K562 (cell line): ENCODE measurements around the gene SPAM1. TPM values are rescaled to one million over a fixed set of nuclear protein-coding genes. Genes with fewer than 3 reads are reported as not detected.

Source experiments
- ATAC-seq: fragments of 200-7000 bp; cut with Tn5 transposase; 3 replicates; pipeline ENCODE4 v1.9.1; 2020; ENCODE audit warnings: moderate library complexity
- BruUV-seq: library from RNA; stranded (reverse); fragments of 400-500 nt; replicated peaks from 2 replicates; lab custom pipeline; 2021; lab: Mats Ljungman, UMichigan
- CTCF ChIA-PET: fragments of 300-600 bp; formaldehyde crosslinking; extraction: SDS; loops from one replicate; lab custom pipeline; 2021; ENCODE audit warnings: low intra/inter-chr PET ratio; lab: Yijun Ruan, JAX
- POLR2A ChIA-PET: fragments of 300-600, 350-650 bp; sonication (Branson Sonifier 250); formaldehyde crosslinking; extraction: SDS; loops from one replicate; lab custom pipeline; 2021; ENCODE audit warnings: antibody characterized with exemption, inconsistent platforms; lab: Yijun Ruan, JAX
- DNase-seq, 4 experiments: peaks; one replicate each; pipeline versions ENCODE4 v3.0.0 to v3.0.0-alpha.2; 2011 to 2018; ENCODE audit warnings: low spot score in 3 of 4, mixed read lengths in 3 of 4; ENCODE audit errors: extremely low read depth in 1 of 4
- FAIRE-seq: peaks from 2 replicates; lab custom pipeline; 2011; peaks lifted over from hg19 to GRCh38; lab: Jason Lieb, UNC
- H2AFZ ChIP-seq: 2 replicates; pipeline ENCODE4 v1.6.0; 2011; ENCODE audit warnings: low read depth, low read length, control low read depth, inconsistent platforms
- H3K27ac ChIP-seq: fragments of 200-600 bp; 3 replicates; pipeline ENCODE4 v1.8.0; 2011; ENCODE audit warnings: low read depth, mild to moderate bottlenecking, control low read depth, inconsistent platforms, low read length, moderate library complexity, mixed read lengths; ENCODE audit errors: extremely low read depth
- H3K27me3 ChIP-seq, 2 experiments: fragments of 300-600 bp in 1 of 2; 2 replicates in 1 of 2; 3 replicates in 1 of 2; pipeline versions ENCODE4 v1.6.0 to v1.8.0; 2011; ENCODE audit warnings: inconsistent platforms in 2 of 2, low read length in 2 of 2, mild to moderate bottlenecking in 1 of 2, mixed read lengths in 1 of 2, moderate library complexity in 1 of 2; ENCODE audit not compliant: control insufficient read depth in 2 of 2, insufficient read depth in 2 of 2
- H3K36me3 ChIP-seq: fragments of 300-600 bp; 3 replicates; pipeline ENCODE4 v1.8.0; 2011; ENCODE audit warnings: mild to moderate bottlenecking, low read length, inconsistent platforms; ENCODE audit not compliant: control insufficient read depth, insufficient read depth
- H3K4me1 ChIP-seq, 2 experiments: fragments of 200-600 bp in 1 of 2; replicated peaks in 1 of 2; 2 replicates in 1 of 2; 3 replicates in 1 of 2; pipeline versions ENCODE4 v1.5.1 to v1.8.0; 2011; ENCODE audit warnings: inconsistent platforms in 2 of 2, low read length in 2 of 2, mild to moderate bottlenecking in 1 of 2, mixed read lengths in 1 of 2, moderate library complexity in 1 of 2; ENCODE audit not compliant: control insufficient read depth in 2 of 2, insufficient read depth in 2 of 2
- H3K4me2 ChIP-seq: 2 replicates; pipeline ENCODE4 v1.6.1; 2011; ENCODE audit warnings: low read length, control low read depth, inconsistent platforms, mixed read lengths; ENCODE audit not compliant: insufficient read depth
- H3K4me3 ChIP-seq: fragments of 200-600 bp; sonication (generic), shearing (Covaris generic); 2 replicates; pipeline ENCODE4 v1.5.1; 2016; ENCODE audit warnings: control low read depth, inconsistent platforms
- H3K79me2 ChIP-seq: fragments of 200-600 bp; 3 replicates; pipeline ENCODE4 v1.8.0; 2011; ENCODE audit warnings: low read length, inconsistent platforms; ENCODE audit not compliant: control insufficient read depth, insufficient read depth
- H3K9ac ChIP-seq, 2 experiments: 2 replicates each; pipeline versions ENCODE4 v1.6.0 to v1.6.1; 2011; ENCODE audit warnings: low read depth in 2 of 2, low read length in 2 of 2, control low read depth in 1 of 2, inconsistent platforms in 1 of 2, mild to moderate bottlenecking in 1 of 2, mixed read lengths in 1 of 2; ENCODE audit not compliant: insufficient read depth in 1 of 2
- H3K9me1 ChIP-seq: one replicate; pipeline ENCODE4 v1.6.0; 2011; ENCODE audit warnings: inconsistent platforms, mild to moderate bottlenecking, low read length, moderate library complexity; ENCODE audit not compliant: control insufficient read depth, insufficient read depth
- H3K9me3 ChIP-seq: replicated peaks from 2 replicates; pipeline ENCODE4 v1.5.1; 2011; ENCODE audit warnings: low read depth, low read length, inconsistent platforms; ENCODE audit not compliant: control insufficient read depth, insufficient read depth
- H4K20me1 ChIP-seq: replicated peaks from 2 replicates; pipeline ENCODE4 v1.6.1; 2011; ENCODE audit warnings: low read length, inconsistent platforms, mixed read lengths; ENCODE audit not compliant: control insufficient read depth, insufficient read depth
- CHD2 ChIP-seq: IDR thresholded peaks from 2 replicates; pipeline ENCODE4 v1.6.1; 2011; ENCODE audit warnings: low read depth, low read length
- HIVEP1 ChIP-seq: fragments of 250-450 bp; sonication (Bioruptor Pico); IDR thresholded peaks from 2 replicates; pipeline ENCODE4 v1.4.0; 2020; ENCODE audit warnings: mild to moderate bottlenecking
- PHB2 ChIP-seq: fragments of 450-650 bp; IDR thresholded peaks from 2 replicates; pipeline ENCODE4 v1.6.1; 2017; ENCODE audit warnings: low read depth
- RBM14 ChIP-seq: fragments of 200-400 bp; formaldehyde crosslinking; IDR thresholded peaks from 2 replicates; pipeline ENCODE4 v1.6.1; 2018; ENCODE audit warnings: low read depth, mild to moderate bottlenecking, low read length, moderate library complexity, borderline replicate concordance; ENCODE audit not compliant: insufficient read depth
- ZNF121 ChIP-seq: sonication (generic); formaldehyde crosslinking; conservative IDR thresholded peaks from 2 replicates; pipeline ENCODE4 v1.8.0; 2022; ENCODE audit warnings: missing genetic modification reagents
- ZZZ3 ChIP-seq: fragments of 450-650 bp; IDR thresholded peaks from 2 replicates; pipeline ENCODE4 v1.6.1; 2016; ENCODE audit warnings: antibody characterized with exemption, mild to moderate bottlenecking, moderate library complexity
- in situ Hi-C: fragments of 300-500 bp; cut with MboI; formaldehyde crosslinking; loops from 4 replicates; pipeline ENCODE4 v1.15.0; 2018; ENCODE audit warnings: inconsistent platforms, mixed read lengths
- intact Hi-C: fragments of 100-400 bp; cut with micrococcal nuclease; formaldehyde crosslinking; loops from 2 replicates; pipeline ENCODE4 v1.14.2; 2022
- polyA plus RNA-seq, 8 experiments: library from polyadenylated mRNA; depleted of rRNA in 4 of 8; stranded (reverse) in 5 of 8; unstranded in 3 of 8; fragments of >200 nt; fragmentation: Nextera tagmentation in 2 of 8; fragmentation: Illumina TruSeq in 1 of 8; extraction: Ambion mirVana in 2 of 8; extraction: Trizol in 1 of 8; gene quantifications; 2 replicates each; pipeline versions ENCODE4 v1.2.1 to v1.2.3, GENCODE V29; 2011 to 2014; ENCODE audit warnings: inconsistent platforms in 1 of 8, missing spikeins in 1 of 8
- total RNA-seq, 7 experiments: library from RNA; depleted of rRNA in 6 of 7; stranded (reverse); fragments of >200 nt in 6 of 7; fragmentation: Illumina TruSeq in 2 of 7; extraction: Trizol in 2 of 7; gene quantifications; 2 replicates each; pipeline versions ENCODE4 v1.2.1 to v1.2.3, GENCODE V29; 2011 to 2021; ENCODE audit warnings: low replicate concordance in 1 of 7
- TF ChIP-seq, protein P1 (sequence below), 2 experiments: fragments of 150-350 bp in 1 of 2; IDR thresholded peaks; 2 replicates each; pipeline ENCODE4 v1.6.1; 2012 to 2016; ENCODE audit warnings: low read depth in 2 of 2, low read length in 2 of 2, mild to moderate bottlenecking in 1 of 2, moderate library complexity in 1 of 2
- TF ChIP-seq, protein P2 (sequence below): sonication (generic); formaldehyde crosslinking; IDR thresholded peaks from 2 replicates; pipeline ENCODE4 v1.8.0; 2023; ENCODE audit warnings: mild to moderate bottlenecking, missing genetic modification reagents

SPAM1 gene
- total and polyA plus RNA-seq, 9 of the 15 experiments (the other 6 are each of a cell fraction or from before 2014, with no cell fraction given), result not detected

- no peak for TF ChIP-seq ZZZ3
- TF ChIP-seq PHB2, result no peak
- TF ChIP-seq, protein P1, sequence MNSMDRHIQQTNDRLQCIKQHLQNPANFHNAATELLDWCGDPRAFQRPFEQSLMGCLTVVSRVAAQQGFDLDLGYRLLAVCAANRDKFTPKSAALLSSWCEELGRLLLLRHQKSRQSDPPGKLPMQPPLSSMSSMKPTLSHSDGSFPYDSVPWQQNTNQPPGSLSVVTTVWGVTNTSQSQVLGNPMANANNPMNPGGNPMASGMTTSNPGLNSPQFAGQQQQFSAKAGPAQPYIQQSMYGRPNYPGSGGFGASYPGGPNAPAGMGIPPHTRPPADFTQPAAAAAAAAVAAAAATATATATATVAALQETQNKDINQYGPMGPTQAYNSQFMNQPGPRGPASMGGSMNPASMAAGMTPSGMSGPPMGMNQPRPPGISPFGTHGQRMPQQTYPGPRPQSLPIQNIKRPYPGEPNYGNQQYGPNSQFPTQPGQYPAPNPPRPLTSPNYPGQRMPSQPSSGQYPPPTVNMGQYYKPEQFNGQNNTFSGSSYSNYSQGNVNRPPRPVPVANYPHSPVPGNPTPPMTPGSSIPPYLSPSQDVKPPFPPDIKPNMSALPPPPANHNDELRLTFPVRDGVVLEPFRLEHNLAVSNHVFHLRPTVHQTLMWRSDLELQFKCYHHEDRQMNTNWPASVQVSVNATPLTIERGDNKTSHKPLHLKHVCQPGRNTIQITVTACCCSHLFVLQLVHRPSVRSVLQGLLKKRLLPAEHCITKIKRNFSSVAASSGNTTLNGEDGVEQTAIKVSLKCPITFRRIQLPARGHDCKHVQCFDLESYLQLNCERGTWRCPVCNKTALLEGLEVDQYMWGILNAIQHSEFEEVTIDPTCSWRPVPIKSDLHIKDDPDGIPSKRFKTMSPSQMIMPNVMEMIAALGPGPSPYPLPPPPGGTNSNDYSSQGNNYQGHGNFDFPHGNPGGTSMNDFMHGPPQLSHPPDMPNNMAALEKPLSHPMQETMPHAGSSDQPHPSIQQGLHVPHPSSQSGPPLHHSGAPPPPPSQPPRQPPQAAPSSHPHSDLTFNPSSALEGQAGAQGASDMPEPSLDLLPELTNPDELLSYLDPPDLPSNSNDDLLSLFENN (IDR thresholded peaks at IDR 0.05; ENCODE audit: low read depth in 2 of 2, low read length in 2 of 2), result no peak
- TF ChIP-seq ZNF121 (CRISPR knock-in tag), result no peak
- no peak for TF ChIP-seq CHD2
- TF ChIP-seq RBM14, result no peak
- TF ChIP-seq, protein P2, sequence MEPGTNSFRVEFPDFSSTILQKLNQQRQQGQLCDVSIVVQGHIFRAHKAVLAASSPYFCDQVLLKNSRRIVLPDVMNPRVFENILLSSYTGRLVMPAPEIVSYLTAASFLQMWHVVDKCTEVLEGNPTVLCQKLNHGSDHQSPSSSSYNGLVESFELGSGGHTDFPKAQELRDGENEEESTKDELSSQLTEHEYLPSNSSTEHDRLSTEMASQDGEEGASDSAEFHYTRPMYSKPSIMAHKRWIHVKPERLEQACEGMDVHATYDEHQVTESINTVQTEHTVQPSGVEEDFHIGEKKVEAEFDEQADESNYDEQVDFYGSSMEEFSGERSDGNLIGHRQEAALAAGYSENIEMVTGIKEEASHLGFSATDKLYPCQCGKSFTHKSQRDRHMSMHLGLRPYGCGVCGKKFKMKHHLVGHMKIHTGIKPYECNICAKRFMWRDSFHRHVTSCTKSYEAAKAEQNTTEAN (CRISPR knock-in tag), result no peak
- no peak for TF ChIP-seq HIVEP1 (CRISPR knock-in tag)
- TF ChIP-seq, all 486 proteins: peak for 0
- no peaks in the 10 kb centered on the region for H3K9me3 ChIP-seq
- H3K4me1 ChIP-seq, result no peaks in the 10 kb centered on the region
- no peaks in the 10 kb centered on the region for H3K27me3 ChIP-seq
- H3K9me1 ChIP-seq, result no peaks in the 10 kb centered on the region
- H2AFZ ChIP-seq, result no peak overlapping the region
- no peaks in the 10 kb centered on the region for H3K36me3 ChIP-seq
- BruUV-seq, result no TSS peak
- H3K4me3 ChIP-seq, result no peak overlapping the region
- in situ Hi-C loops (no loop called here), intact Hi-C loops (no loop called here)
- ChIA-PET POLR2A (no interaction called here), CTCF (no interaction called here)
- no peak overlapping the region for H3K4me2 ChIP-seq
- H4K20me1 ChIP-seq, result no peaks in the 10 kb centered on the region
- ATAC-seq, result no peak
- no peak for DNase-seq
- no peak overlapping the region for H3K9ac ChIP-seq
- no peak overlapping the region for H3K27ac ChIP-seq
- no peaks in the 10 kb centered on the region for H3K79me2 ChIP-seq
- FAIRE-seq, result no peak
Measured at GRCh38 chr7:123905714-123906113, 19.3 kb upstream of the SPAM1 start.
